HG02642 (cell line): ENCODE measurements around the gene CASP10.
A peak's percentile ranks its signal among the peaks of the same experiment; 100 is the strongest.

Source experiments
- ATAC-seq: cut with Tn5 transposase; IDR thresholded peaks from one replicate; pipeline ENCODE4 v1.9.1; 2021; ENCODE audit warnings: mild to moderate bottlenecking; ENCODE audit not compliant: unreplicated experiment, poor library complexity

The CASP10 gene

DNA sequence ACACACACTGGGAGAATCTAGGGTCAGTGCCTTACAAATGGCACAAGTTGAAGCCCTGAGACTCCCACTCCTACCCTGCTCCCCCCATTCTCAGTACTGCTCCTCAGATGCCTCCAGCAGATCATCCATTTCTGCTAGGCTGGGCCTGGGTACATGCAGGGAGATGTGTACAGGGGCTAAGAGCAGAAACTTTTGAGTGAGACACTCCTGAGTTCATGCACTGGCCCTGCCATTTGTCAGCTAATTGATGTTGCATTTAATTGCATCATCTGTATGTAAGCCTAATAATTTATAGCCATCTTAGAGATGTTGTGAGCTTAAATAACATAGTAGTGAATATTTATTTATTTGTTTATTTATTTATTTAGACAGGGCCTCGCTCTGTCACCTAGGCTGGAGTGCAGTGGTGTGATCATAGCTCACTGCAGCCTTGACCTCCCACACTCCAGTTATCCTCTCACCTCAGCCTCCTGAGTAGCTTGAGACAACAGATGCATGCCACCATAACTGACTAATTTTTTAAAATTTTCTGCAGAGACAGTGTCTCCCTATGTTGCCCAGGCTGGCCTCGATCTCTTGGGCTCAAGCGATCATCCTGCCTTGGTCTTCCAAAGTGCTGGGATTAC, 72.6 kb downstream of the CASP10 start:
- no peak for ATAC-seq

DNA sequence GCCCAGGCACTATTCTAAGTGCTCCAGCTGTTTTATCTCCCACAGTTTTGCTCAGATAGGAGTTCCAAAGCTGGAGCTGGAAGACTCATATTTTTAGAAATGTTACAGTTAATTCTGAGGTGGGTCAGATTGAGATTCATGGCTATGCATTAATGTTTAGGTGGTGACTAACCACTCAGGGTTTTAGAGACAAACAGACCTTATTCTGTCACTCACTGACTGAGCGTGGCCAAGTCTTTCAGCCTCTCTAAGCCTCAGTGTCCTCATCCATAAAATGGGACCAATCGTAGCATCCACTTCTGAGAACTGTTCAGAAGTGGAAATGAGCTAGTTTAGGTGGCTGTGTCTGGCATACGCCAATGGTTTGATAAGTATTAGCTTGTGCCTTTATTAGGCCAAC, 73.1 kb downstream of the CASP10 start:
- ATAC-seq = no peak

DNA sequence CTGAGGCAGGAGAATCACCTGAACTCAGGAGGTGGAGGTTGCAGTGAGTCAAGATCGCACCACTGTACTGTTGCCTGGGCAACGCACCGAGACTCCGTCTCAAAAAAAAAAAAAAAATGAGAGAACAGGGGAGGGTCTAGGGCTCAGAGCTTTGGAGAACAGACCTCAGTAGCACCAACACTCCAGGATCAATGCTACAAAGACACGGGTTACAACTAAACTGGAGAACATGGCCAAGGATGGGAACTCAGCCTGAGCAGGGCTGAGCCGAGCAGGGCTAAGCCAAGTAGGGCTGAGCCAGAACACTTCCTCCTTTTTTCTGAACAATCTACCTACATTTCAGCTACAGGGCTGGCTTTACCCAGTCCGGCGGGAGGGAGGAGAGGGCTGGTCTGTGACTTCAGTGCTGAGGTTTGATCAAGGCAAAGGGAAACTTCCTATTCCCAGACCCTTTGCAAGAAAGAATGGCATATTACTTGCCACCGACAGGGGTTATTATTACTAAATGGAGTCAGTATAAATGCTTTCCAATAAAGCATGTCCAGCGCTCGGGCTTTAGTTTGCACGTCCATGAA, 74.5 kb downstream of the CASP10 start:
- ATAC-seq = peak; percentile 59

DNA sequence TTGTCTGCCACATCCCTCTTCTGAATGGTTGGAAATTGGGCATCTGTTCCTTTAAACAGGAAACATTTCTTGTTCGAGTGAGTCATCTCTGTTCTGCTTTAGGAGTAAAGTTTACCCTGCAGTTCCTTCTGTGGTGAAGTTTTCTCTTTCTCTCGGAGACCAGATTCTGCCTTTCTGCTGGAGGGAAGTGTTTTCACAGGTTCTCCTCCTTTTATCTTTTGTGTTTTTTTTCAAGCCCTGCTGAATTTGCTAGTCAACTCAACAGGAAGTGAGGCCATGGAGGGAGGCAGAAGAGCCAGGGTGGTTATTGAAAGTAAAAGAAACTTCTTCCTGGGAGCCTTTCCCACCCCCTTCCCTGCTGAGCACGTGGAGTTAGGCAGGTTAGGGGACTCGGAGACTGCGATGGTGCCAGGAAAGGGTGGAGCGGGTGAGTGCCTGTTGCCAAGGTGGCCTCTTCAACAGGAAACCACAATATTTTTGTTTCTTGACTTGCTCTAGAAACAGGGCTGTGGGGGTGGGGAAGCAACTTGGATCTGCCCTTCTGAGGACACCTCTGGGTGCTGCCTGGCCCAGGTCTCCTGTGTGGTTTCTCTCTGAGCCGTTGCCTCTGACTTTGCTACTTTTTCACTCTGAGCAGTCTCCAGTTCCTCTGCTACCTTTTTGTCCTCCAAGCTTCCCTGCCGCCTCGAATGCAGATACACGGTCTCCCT, 75.2 kb downstream of the CASP10 start:
- peak; percentile 75 for ATAC-seq

DNA sequence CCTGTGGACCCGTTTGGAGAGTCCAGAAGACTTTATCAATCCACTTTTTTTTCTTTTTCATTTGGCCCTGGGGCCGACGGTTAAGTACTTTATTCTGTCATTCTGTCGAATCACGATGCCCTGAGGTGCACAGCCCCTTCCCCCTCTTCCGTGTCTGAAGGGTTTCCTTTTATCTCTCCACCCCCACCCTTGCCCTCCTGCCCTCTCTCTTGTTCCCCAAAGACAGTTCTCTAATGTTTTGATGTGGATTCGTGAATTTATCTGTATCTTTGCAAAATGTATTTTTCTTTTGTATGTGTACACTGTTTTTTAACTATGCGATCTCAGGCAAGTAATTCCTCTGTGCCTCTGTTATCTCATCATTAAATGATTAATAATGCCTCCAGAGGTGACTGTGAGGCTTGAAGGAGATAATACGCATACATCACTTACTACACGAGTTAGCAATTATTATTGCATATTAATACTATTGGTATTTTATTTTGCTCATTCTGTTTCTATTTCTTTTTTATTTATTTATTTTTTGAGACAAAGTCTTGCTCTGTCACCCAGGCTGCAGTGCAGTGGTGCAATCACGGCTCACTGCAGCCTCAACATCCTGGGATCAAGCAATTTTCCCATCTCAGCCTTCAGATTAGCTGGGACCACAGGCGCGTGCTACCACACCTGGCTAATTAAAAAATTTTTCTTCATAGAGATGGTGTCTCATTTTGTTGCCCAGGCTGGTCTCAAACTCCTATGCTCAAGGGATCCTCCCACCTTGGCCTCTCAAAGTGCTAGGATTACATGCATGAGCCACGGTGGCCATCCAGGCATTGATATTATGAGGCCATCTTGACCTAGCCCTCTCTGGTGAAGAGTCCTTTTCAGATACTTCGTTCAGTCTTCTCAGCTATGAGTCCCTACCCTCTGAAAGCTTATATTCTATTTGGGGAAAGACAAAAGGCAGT, 76.0 kb downstream of the CASP10 start:
- ATAC-seq = peak; percentile 2

DNA sequence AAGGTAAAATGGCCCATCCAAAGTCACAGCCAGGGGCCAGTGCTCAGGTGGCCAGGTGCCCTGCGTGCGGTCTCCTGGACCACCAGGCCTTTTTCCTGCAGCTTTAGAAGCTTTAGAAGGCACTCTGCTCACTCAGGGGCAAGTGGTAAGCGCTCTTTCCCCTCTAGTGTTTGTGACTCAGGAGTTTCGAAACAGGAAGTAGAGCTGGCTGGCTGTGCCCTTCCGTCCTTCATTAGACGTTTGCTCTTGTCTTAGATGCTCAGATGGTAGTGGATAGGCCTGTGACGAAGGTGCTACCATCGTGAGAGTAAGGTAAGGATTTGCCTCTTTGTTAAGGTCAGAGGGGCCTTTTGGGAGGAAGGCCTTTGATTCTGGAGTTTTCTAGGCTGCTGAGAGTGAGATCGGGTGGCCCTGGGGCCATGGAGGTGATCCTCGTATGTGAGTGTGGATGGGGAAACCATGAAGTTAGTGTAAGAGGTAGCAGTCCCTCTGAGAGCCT, 77.4 kb downstream of the CASP10 start, which contains the start of gene CASP8:
Gene CASP8, plus strand, starts transcription at position 235 of the 499 bp plus-strand sequence. CDS start 5,951 bp downstream, outside the sequence.
- peak; percentile 36 for ATAC-seq

DNA sequence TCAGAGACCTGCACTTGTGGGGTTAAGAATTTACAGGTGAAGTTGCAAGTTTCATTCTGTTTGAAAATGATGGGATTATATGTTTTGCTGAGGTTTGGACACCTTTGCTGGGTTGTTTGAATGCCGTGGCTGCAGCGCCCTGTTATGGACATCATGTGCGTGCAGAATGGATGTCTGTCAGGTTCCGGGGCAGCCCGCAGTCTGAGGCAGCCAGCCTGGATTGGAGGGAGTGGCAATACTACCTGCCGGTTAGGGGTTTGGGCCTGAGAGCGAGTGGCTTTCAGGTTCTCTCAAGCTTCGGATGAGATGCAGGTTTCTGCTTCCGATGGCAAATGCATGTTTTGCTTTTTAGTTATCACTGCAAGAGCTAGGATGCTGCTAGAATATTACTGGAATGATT, 78.5 kb downstream of the CASP10 start:
- no peak for ATAC-seq

DNA sequence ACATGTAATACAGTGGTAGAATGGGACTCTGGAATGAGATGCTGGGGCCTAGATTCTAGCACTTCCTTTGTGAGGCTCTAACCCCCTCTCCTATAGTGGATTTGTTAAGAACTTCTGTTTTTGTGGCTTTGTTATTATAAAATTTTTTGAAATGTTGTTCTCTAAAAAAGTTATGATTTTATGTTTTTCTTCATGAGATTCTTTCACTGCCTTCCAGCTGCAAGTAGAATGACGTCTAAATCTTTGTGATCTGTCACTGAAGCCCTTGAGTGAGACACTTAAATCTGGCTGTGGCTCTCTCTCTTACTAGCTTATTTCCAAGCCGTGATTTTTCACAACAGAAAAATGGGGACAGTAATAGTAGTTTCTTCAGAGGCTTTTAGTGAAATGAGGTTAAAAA, 79.0 kb downstream of the CASP10 start:
- no peak for ATAC-seq

DNA sequence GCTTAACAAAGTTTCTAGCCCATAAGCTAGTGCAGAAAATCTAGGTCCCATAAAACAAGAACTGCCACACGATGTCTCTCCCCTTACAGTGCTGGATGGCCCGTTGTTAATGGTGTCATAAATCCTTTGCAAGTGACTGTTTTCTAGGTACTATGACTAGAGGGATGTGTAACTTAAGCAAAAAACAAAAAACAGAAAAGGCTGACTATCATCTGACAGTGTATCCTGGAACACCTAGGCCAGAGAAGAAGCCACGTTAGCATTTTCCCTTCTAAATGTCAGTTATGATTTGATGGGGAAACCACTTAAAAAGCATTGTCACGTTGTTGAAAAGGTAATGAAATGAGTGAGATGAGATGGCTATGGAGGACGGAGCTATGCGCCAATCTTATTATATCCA, 79.8 kb downstream of the CASP10 start:
- no peak for ATAC-seq

DNA sequence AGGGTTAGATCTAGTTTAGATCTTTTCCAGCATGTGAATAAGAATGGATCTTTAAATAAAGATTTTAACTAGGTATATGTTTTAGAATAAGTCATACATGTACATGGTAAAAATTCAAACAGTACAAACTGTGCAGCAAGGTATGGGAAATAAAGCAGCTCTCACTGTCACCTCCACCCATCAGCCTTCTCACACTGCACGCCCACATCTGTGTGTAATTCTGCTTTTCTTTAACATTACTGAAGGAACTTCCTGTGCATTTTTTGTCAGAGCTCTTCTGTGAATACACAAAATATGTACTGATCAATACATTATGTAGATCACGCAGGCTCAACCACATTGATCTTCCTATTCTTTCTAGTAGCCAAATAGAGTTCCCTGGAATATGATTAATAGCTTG, 80.8 kb downstream of the CASP10 start:
- ATAC-seq = no peak

DNA sequence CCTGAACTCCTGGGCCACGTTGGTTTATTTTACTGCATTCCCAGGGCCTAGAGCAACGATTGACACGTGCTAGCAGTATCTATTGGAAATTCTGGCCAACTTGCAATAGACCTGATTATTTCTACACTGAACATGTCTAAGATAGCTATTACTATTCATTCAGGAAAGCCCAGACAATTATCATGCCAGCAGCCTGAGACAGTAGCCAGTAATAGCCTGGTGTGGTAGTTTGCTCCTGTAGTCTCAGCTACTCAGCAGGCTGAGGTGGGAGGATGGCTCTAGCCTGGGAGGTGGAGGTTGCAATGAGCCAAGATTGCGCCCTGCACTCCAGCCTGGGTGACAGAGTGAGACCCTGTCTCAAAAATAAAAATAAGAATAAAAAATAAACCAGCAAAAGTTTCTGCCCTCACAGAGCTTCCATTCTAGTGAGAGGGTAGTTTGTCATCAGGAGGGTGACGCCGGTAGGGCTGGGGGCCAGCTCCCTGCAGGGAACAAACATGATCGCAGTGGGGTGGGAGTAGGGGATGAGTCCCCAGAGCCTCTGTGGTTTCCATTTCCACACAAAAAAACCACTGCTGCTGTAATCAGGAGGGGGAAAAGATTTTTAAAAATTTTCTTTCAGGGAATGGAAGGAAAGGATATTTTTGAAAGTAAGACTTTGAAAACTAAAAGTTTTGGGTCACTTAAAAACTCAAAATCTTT, 81.7 kb downstream of the CASP10 start:
- ATAC-seq = no peak

DNA sequence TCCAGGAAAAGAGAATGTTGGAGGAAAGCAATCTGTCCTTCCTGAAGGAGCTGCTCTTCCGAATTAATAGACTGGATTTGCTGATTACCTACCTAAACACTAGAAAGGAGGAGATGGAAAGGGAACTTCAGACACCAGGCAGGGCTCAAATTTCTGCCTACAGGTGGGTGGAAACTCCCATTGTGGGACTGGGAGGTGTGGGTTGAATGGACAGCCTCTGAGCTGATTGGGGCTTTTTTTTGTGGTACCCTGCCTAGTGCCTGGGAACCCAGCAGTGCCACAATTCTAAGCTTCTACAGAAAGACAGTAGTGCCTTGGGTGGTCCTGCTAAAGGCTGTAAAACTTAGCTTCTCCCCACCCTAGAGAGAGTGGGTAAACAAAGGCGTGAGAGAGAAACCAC, 83.7 kb downstream of the CASP10 start:
- ATAC-seq = no peak

DNA sequence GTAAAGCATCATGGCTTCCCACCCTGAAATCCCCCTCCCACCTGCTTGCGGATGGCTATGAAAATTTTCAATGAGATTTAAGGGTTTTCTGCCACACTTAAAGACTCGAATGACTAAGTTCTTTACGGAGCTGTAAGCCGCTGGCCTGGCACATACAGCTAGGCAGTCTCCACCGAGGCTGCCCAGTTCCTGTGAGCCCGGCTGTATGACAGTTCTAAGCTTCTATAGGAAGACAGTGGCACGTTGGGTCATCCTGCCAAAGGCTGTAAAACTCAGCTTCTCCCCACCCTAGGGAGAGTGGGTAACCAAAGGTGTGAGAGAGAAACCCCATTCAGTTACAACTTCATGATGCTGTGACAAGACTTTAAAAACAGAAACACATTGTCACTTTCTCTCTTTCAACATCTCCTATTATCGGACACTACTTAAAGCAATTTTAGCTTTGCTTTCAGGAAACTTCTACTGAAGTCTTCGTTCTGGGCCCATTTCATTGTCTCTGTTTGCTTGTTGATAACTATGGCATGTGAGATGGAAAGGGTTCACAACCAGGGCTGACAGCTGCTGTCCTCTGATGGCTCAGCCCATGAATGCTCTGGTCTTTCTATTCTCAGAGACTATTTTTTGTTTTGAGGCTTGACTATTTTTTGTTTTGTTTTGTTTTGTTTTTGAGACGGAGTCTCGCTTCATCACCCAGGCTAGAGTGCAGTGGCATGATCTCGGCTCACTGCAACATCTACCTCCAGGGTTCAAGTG, 84.5 kb downstream of the CASP10 start:
- ATAC-seq = no peak

DNA sequence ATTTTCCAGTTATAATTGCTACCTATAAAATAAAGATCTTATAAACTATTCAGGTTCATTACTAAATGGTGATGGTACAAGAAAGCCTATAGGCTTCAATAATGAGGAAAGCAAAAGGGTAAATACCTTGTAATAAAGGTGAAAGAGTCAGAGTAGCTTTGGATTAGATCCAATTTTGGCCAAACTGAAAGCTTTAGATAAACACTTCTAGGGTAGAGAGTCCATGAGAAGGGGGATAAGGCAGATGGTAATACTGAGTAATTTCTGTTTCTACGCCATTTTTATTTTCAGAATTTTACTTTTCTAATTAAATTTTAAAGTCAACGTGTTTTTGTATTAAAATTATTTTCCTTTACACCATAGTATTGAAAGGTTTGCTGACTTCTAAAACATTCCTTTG, 86.8 kb downstream of the CASP10 start:
- ATAC-seq = no peak

DNA sequence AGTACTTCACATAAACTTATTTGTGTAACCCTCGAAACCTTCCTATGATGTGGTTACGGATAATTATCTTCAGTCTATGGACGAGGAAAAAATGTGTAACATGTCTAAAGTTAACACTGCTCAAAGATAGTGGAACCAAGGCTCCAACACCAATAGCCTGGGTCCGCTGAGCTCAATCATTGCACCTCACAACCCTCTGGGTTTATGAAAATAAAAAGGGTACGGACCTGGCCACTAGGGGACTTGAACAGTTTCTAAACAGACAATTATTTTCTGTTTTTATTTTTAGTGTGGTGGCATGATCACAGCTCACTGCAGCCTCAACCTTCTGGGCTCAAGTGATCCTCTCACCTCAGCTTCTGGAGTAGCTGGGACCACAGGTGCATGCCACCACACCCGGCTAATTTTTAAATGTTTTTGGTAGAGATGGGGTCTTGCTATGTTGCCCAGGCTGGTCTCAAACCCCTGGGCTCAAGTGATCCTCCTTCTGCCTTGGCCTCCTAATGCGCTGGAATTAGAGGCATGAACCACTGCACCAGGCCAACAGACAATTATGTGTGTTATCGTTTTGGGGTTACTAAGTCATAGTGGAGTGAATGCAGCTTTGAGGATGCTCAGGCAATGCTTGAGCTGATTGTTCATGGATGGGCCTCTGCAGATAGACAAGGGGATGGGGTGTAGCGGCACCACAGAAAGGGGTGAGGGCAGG, 87.5 kb downstream of the CASP10 start:
- ATAC-seq = no peak

DNA sequence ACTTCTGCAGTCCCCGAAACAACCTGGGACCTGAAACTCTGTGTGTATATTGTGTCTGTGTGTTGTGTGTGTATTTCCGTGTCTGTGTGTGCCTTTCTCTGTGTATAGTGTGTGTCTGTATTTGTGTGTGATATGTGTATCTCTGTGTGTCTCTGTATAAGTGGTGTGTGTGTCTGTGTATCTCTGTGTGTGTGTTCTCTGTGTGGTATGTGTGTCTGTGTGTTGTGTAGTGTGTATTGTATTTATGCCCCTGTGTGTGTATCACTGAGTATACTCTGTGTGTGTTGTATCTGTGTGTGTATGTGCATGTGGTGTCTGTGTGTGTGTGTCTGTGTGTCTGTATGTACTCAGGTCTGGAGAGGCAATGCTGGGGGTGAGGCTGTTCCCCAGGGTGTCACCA, 89.0 kb downstream of the CASP10 start:
- no peak for ATAC-seq

DNA sequence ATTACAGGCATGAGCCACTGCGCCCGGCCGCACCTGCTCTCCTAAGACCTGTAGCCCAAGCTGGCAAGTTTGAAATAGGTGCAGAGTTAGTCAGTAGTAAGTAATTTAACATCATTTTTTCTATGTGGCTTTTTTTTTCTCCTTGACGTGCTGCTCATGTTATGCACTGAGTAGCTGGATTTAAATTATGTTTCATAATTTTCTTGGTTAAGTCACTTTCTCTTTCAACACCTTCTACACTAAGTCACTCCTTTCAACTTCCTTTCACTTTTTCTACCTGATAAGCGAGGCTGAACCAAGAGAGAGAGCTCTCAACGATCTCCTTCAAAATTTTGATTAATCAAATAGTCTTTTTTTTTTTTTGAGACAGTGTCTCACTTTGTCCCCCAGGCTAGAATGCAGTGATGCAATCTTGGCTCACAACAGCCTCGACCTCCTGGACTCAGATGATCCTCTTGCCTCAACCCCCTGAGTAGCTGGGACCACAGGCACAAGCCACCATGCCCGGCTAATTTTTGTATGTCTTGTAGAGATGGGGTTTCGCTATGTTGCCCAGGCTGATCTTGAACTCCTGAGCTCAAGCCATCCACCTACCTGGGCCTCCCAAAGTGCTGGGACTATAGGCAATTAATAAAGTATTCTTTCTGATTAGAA, 90.5 kb downstream of the CASP10 start:
- no peak for ATAC-seq

DNA sequence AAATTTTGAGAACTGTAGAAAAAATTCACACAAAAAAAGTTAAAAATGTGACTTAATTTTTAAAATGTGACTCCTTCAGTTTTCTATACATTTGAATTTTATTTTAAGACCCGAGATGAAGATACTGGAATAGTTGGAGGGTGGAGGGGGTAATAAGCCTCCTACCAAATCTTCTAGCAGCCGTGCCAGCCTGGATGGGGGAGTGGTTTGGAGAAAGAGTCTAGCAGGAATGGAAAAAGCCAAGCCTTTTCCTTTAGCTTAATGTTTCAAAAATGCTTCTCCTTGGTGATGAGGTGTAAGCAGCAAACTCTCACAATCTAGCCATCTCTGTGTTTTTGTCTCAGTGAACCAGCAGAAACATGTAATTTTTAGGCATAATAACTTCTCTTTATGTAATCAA, 92.1 kb downstream of the CASP10 start:
- no peak for ATAC-seq
